Measurements from ENCODE around the gene SIGLEC9. TPM values are rescaled to one million over a fixed set of nuclear protein-coding genes. Genes with fewer than 3 reads are reported as not detected.

SIGLEC9 gene
- total and polyA plus RNA-seq, 10 of the 15 experiments (the other 5 are each of a cell fraction or from before 2014, with no cell fraction given): 0.10 TPM; not detected in 9

DNA sequence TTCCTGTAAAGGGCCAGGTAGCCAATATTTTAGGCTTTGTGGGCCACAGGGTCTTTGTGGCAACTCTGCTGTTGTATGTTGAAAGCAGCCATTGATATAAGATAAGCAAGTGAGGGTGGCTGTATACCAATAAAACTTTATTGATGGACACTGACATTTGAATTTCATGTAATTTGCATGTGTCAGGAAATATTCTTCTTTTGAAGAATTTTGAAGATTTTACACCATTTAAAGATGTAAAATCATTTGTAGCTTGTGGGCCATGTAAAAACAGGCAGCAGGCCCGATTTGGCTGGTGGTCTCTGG is 14.1 kb upstream of the SIGLEC9 start:
- no peaks in the 10 kb centered on the region for H3K4me1 ChIP-seq (ENCODE audit: control insufficient read depth, insufficient read depth, low read length)
- no peak overlapping the region for H3K4me3 ChIP-seq
- RAD21 ChIA-PET (ENCODE audit: unreplicated experiment): no interaction called here
- H2AFZ ChIP-seq (ENCODE audit: control insufficient read depth, low read depth, low read length): no peak overlapping the region
- no peaks in the 10 kb centered on the region for H4K20me1 ChIP-seq (ENCODE audit: control insufficient read depth, insufficient read depth)
- in situ Hi-C loops (cut with MboI): no loop called here
- WGBS (ENCODE audit: insufficient coverage, insufficient replicate concordance, low lambda C conversion rate, missing lambda C conversion rate): 0% methylated on average over 1 of the region's 1 CpG
- no peak overlapping the region for H3K9ac ChIP-seq (ENCODE audit: control insufficient read depth, insufficient read depth, low read length)
- H3K79me2 ChIP-seq (ENCODE audit: control insufficient read depth, insufficient read depth, low read length): peaks cover 15% of the 10 kb centered on the region
- POLR2A ChIA-PET: no interaction called here
- BruUV-seq (replicated peaks): no TSS peak
- intact Hi-C loops (cut with micrococcal nuclease; ENCODE audit: unreplicated experiment): no loop called here
- DNase-seq (ENCODE audit: low read depth, low spot score): no peak
- H3K9me3 ChIP-seq (replicated peaks; ENCODE audit: control insufficient read depth, insufficient read depth, low read length): no peaks in the 10 kb centered on the region
- FAIRE-seq: no peak
- H3K27me3 ChIP-seq (replicated peaks in 1 of 2; ENCODE audit: control insufficient read depth in 2 of 2, insufficient read depth in 2 of 2, low read length in 1 of 2): no peaks in the 10 kb centered on the region
- CTCF ChIA-PET: interaction anchor here (2.1 kb wide), 1 partner anchor 14 kb away, joined by 5 read pairs; no protein-coding TSS in a partner anchor
- ATAC-seq: no peak
- SMC1A ChIA-PET (ENCODE audit: uncharacterized antibody, unreplicated experiment): no interaction called here
- H3K4me2 ChIP-seq (ENCODE audit: control insufficient read depth, insufficient read depth): no peak overlapping the region
- TF ChIP-seq, protein P1, sequence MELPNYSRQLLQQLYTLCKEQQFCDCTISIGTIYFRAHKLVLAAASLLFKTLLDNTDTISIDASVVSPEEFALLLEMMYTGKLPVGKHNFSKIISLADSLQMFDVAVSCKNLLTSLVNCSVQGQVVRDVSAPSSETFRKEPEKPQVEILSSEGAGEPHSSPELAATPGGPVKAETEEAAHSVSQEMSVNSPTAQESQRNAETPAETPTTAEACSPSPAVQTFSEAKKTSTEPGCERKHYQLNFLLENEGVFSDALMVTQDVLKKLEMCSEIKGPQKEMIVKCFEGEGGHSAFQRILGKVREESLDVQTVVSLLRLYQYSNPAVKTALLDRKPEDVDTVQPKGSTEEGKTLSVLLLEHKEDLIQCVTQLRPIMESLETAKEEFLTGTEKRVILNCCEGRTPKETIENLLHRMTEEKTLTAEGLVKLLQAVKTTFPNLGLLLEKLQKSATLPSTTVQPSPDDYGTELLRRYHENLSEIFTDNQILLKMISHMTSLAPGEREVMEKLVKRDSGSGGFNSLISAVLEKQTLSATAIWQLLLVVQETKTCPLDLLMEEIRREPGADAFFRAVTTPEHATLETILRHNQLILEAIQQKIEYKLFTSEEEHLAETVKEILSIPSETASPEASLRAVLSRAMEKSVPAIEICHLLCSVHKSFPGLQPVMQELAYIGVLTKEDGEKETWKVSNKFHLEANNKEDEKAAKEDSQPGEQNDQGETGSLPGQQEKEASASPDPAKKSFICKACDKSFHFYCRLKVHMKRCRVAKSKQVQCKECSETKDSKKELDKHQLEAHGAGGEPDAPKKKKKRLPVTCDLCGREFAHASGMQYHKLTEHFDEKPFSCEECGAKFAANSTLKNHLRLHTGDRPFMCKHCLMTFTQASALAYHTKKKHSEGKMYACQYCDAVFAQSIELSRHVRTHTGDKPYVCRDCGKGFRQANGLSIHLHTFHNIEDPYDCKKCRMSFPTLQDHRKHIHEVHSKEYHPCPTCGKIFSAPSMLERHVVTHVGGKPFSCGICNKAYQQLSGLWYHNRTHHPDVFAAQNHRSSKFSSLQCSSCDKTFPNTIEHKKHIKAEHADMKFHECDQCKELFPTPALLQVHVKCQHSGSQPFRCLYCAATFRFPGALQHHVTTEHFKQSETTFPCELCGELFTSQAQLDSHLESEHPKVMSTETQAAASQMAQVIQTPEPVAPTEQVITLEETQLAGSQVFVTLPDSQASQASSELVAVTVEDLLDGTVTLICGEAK (IDR thresholded peaks at IDR 0.05; ENCODE audit: borderline replicate concordance): peak; percentile 66
- TF ChIP-seq, protein P2, sequence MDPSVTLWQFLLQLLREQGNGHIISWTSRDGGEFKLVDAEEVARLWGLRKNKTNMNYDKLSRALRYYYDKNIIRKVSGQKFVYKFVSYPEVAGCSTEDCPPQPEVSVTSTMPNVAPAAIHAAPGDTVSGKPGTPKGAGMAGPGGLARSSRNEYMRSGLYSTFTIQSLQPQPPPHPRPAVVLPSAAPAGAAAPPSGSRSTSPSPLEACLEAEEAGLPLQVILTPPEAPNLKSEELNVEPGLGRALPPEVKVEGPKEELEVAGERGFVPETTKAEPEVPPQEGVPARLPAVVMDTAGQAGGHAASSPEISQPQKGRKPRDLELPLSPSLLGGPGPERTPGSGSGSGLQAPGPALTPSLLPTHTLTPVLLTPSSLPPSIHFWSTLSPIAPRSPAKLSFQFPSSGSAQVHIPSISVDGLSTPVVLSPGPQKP (IDR thresholded peaks at IDR 0.05; ENCODE audit: low read depth, low read length): no peak
- no peak overlapping the region for H3K27ac ChIP-seq (ENCODE audit: control insufficient read depth, insufficient read depth)
- H3K36me3 ChIP-seq (ENCODE audit: control insufficient read depth in 2 of 2, insufficient read depth in 2 of 2, low read length in 1 of 2): no peaks in the 10 kb centered on the region; a peak in 1 of 4 replicates
